ENCODE results near the gene RANBP17. TPM values are rescaled to one million over a fixed set of nuclear protein-coding genes. Genes with fewer than 3 reads are reported as not detected.
"Not testable (repeated sequence)": the region's sequence is repeated elsewhere in the genome, so short reads cannot be mapped to it uniquely, and the experiment has no call there.

The RANBP17 gene
- total RNA-seq, 1 experiment from 2014 or later = not detected

- no peak overlapping the region for H3K27ac ChIP-seq (ENCODE audit: low read depth, low read length, poor library complexity, severe bottlenecking)
- intact Hi-C loops (cut with micrococcal nuclease; ENCODE audit: unreplicated experiment) = no loop called here
- BruUV-seq (replicated peaks) = no TSS peak
- POLR2A ChIA-PET (ENCODE audit: low non-redundant PET) = no interaction called here
- no peak overlapping the region for H3K4me3 ChIP-seq (ENCODE audit: low read depth, low read length, poor library complexity, severe bottlenecking)
- H3K27me3 ChIP-seq (replicated peaks; ENCODE audit: insufficient read depth, low read depth, low read length, poor library complexity) = peaks cover 30% of the 10 kb centered on the region
- H3K4me1 ChIP-seq (ENCODE audit: insufficient read depth, low read length, poor library complexity, severe bottlenecking) = no peaks in the 10 kb centered on the region
- TF ChIP-seq CTCF (conservative IDR thresholded peaks at IDR 0.05; ENCODE audit: low read depth, low read length) = no peak
- no peak for TF ChIP-seq EZH2 (IDR thresholded peaks at IDR 0.05; ENCODE audit: borderline replicate concordance, low read depth, low read length, poor library complexity, severe bottlenecking)
- CTCF ChIA-PET = no interaction called here
- no peak for DNase-seq (ENCODE audit: low spot score)
- H3K9me3 ChIP-seq (ENCODE audit: low read depth, low read length, poor library complexity, severe bottlenecking) = peaks cover 8% of the 10 kb centered on the region
- H3K36me3 ChIP-seq (ENCODE audit: insufficient read depth, low read length, poor library complexity, severe bottlenecking) = no peaks in the 10 kb centered on the region
Measured at GRCh38 chr5:170865622-170866021, 3.8 kb downstream of the RANBP17 start.

- CTCF ChIA-PET = no interaction called here
- Histone ChIP-seq H3K9me3 (ENCODE audit: low read depth, low read length, poor library complexity, severe bottlenecking) (no peaks in the 10 kb centered on the region), H3K4me3 (ENCODE audit: low read depth, low read length, poor library complexity, severe bottlenecking) (no peak overlapping the region), H3K4me1 (ENCODE audit: insufficient read depth, low read length, poor library complexity, severe bottlenecking) (no peaks in the 10 kb centered on the region), H3K27ac (ENCODE audit: low read depth, low read length, poor library complexity, severe bottlenecking) (no peak overlapping the region), H3K27me3 (replicated peaks; ENCODE audit: insufficient read depth, low read depth, low read length, poor library complexity) (peaks cover 14% of the 10 kb centered on the region), H3K36me3 (ENCODE audit: insufficient read depth, low read length, poor library complexity, severe bottlenecking) (no peaks in the 10 kb centered on the region)
- no peak for TF ChIP-seq EZH2 (IDR thresholded peaks at IDR 0.05; ENCODE audit: borderline replicate concordance, low read depth, low read length, poor library complexity, severe bottlenecking)
- POLR2A ChIA-PET (ENCODE audit: low non-redundant PET) = interaction anchor here (0.7 kb wide), 1 partner anchor 45 kb away, joined by 3 read pairs; no protein-coding TSS in a partner anchor
- no TSS peak for BruUV-seq (replicated peaks)
- DNase-seq (ENCODE audit: low spot score) = no peak
- intact Hi-C loops (cut with micrococcal nuclease; ENCODE audit: unreplicated experiment) = no loop called here
Measured at GRCh38 chr5:170867825-170868224, 6.0 kb downstream of the RANBP17 start.

- BruUV-seq (replicated peaks); H3K4me3 ChIP-seq (ENCODE audit: low read depth, low read length, poor library complexity, severe bottlenecking); CTCF ChIA-PET; H3K4me1 ChIP-seq (ENCODE audit: insufficient read depth, low read length, poor library complexity, severe bottlenecking); POLR2A ChIA-PET (ENCODE audit: low non-redundant PET); intact Hi-C loops (cut with micrococcal nuclease; ENCODE audit: unreplicated experiment); H3K27me3 ChIP-seq (replicated peaks; ENCODE audit: insufficient read depth, low read depth, low read length, poor library complexity); H3K27ac ChIP-seq (ENCODE audit: low read depth, low read length, poor library complexity, severe bottlenecking); H3K9me3 ChIP-seq (ENCODE audit: low read depth, low read length, poor library complexity, severe bottlenecking); DNase-seq (ENCODE audit: low spot score); H3K36me3 ChIP-seq (ENCODE audit: insufficient read depth, low read length, poor library complexity, severe bottlenecking): not testable (repeated sequence)
Measured at GRCh38 chr5:170870390-170870789, 8.6 kb downstream of the RANBP17 start.

- H3K9me3 ChIP-seq (ENCODE audit: low read depth, low read length, poor library complexity, severe bottlenecking) = no peaks in the 10 kb centered on the region
- no peaks in the 10 kb centered on the region for H3K27me3 ChIP-seq (replicated peaks; ENCODE audit: insufficient read depth, low read depth, low read length, poor library complexity)
- TF ChIP-seq CTCF (conservative IDR thresholded peaks at IDR 0.05; ENCODE audit: low read depth, low read length) (no peak), EZH2 (IDR thresholded peaks at IDR 0.05; ENCODE audit: borderline replicate concordance, low read depth, low read length, poor library complexity, severe bottlenecking) (no peak)
- H3K4me1 ChIP-seq (ENCODE audit: insufficient read depth, low read length, poor library complexity, severe bottlenecking) = no peaks in the 10 kb centered on the region
- H3K27ac ChIP-seq (ENCODE audit: low read depth, low read length, poor library complexity, severe bottlenecking) = no peak overlapping the region
- intact Hi-C loops (cut with micrococcal nuclease; ENCODE audit: unreplicated experiment) = no loop called here
- CTCF ChIA-PET = no interaction called here
- no peaks in the 10 kb centered on the region for H3K36me3 ChIP-seq (ENCODE audit: insufficient read depth, low read length, poor library complexity, severe bottlenecking)
- no peak overlapping the region for H3K4me3 ChIP-seq (ENCODE audit: low read depth, low read length, poor library complexity, severe bottlenecking)
- no peak for DNase-seq (ENCODE audit: low spot score)
- no TSS peak for BruUV-seq (replicated peaks)
- POLR2A ChIA-PET (ENCODE audit: low non-redundant PET) = no interaction called here
Measured at GRCh38 chr5:170874017-170874416, 12.2 kb downstream of the RANBP17 start.

Measured in A673 (cell line).